GM19324 (cell line): Measurements from ENCODE around the gene NOX3.

Experiments
- ATAC-seq: cut with Tn5 transposase; IDR thresholded peaks from one replicate; pipeline ENCODE4 v1.9.1; 2021; ENCODE audit warnings: mild to moderate bottlenecking, moderate library complexity; ENCODE audit not compliant: unreplicated experiment, low FRiP score

Gene NOX3

GRCh38 chr6:155404937-155405336, 50.7 kb downstream of the NOX3 start:
- ATAC-seq: no peak

DNA sequence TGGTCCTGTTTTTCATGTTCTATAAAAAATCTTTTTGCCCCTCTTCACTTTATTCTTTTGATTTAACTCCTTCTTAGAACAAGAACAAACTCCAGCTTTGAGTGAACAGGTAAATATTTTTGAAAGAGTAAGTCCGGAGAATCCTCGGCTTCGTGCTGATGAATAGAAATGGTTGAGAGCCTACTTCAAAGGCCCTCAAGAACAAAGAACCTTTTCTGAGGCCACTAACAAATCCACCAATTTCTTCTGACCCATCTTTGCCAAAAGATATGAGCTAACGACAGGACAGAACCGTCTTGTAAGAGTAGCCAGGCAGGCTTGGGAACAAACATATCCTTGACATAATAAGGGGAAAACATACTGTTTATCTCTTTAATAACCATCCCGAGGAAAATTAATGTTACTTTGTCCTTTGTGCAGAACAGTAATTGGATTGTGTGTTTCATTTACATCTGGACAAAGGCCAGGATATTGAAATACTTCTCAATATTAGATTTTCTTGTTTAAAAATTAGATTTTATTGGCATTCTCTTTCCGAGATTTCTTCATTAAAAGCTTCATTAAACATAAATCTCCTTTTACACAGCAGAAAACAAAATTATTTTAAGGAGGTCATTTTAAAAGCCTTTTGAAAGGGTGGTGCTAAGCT, 52.9 kb downstream of the NOX3 start:
- no peak for ATAC-seq

DNA sequence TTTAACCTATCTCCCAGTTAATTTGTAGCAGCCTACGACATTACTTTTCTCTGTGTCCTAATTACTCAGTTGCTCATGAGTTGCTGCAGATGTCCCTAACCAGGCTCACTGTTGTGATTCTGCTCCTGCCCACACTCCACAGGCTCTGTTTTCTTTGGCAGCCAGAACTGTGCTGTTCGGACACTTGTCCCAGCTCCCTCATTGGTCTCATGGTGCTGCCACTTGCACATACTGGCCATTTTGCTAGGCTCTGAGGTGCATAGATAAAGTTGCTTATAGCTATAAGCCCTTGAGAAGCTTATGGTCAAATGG, 55.0 kb downstream of the NOX3 start:
- no peak for ATAC-seq

DNA sequence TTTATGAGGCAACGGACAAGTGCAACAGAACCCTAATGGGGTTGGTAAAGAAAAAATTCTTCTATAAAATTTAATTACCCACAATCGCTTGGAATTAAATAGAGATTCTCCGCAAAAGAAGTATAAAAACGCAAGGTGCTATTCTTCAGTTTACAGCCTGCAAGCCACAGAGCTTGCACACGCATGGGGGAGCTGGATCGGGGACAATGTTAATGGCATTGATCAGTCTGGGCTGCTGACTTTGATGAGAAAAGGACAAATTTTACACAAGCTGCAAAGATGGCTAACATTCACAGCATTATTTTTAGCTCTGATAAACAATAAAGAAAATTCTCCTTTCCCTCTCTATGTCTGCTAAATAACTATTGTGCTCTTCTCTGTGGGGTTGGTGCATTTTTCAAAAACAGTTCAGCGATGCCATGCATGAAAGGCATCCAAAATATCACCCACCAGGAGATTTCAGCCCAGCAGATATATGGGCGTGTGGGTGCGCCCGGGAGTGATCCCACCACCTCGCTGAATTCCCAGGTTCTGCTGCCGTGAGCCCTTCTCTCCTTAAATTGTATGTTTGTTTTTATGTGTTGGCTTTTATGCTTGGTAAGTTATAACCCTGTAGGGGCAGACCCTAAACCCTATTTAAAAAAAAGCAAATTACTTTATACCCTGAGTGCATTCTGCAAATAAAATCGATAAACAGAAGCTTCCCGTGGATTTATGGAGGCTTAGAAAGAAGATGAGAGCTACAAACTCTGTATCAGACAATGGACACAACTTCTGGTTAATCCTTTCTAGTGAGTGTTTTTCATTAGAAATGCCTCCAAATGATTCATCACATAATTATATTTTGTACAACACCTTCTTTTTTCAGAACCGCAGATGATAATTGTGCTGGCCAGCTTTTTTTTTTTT, 55.6 kb downstream of the NOX3 start:
- no peak for ATAC-seq

DNA sequence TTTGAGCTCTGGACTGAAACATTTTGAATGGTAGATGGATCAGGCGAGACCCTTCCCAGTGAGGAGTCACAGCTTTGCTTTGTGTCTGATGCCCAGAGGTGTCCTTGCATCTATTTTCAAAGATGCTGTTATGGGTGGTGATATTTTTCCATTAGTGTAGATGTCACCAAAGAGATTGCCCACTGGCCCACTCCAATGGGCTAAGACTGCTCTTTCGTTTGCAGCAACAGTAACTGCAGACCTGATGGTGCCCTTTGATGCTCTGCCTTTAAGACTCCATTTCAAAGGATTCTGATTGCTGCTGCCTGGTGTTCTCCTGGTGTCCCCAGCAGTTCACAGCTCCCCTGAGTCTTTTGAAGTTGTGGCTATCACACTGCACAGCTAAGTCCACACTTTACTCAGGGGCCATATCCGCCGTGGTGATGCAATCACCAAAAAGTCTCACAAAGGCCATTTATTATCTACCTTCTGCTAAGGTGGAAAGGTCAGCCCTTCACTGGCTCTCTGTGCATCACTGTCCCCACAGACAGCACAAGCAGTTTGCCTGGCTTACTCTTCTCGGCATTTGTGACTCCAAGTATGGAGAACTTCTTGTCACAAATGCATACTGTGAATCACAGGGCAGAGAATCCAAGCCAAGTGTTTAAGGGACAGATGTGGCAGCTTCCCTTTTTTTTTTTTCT, 56.4 kb downstream of the NOX3 start:
- no peak for ATAC-seq

- ATAC-seq: no peak
Observed at GRCh38 chr6:155398701-155399061, 57.0 kb downstream of the NOX3 start.

- ATAC-seq: no peak
Observed at GRCh38 chr6:155398221-155398620, 57.4 kb downstream of the NOX3 start.

DNA sequence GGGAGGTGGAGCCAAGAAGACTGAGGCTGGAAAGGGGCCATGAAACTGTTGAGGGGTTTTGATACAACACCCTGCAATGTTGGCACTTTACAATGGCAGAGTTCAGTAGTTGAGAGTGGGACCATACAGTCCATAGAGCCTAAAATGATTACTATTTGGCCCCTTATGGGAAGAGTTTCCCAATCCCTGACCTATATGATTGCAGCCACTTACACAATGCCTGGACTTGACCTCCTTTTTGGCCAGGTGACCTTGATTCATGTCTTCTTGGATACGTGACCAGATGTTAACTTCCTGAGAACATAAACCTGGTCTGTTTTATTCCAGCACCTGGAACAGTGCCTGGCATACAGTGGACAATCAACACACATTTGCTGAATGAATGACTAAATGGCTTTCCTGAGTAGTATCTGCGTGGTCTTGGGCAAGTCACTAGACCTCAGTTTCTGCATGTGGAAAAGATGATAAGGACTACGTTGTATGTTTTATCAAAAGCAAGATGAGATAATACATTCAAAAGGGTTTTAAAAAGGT, 58.4 kb downstream of the NOX3 start:
- ATAC-seq: no peak

DNA sequence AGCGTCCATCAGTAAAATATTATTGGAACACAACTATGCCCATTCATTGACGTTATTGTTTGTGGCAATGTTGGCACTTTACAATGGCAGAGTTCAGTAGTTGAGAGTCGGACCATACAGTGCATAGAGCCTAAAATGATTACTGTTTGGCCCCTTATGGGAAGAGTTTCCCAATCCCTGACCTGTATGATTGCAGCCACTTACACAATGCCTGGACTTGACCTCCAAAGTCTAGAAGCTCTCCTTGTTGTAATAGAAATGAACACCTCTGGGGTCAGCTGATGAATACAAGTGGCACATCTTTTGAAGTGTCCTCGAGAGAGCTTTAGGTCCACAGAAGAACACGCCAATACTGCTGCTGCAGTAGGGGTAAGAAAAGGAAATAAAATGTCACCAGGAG, 59.0 kb downstream of the NOX3 start:
- no peak for ATAC-seq

GRCh38 chr6:155395339-155395738, 60.3 kb downstream of the NOX3 start:
- ATAC-seq: no peak

DNA sequence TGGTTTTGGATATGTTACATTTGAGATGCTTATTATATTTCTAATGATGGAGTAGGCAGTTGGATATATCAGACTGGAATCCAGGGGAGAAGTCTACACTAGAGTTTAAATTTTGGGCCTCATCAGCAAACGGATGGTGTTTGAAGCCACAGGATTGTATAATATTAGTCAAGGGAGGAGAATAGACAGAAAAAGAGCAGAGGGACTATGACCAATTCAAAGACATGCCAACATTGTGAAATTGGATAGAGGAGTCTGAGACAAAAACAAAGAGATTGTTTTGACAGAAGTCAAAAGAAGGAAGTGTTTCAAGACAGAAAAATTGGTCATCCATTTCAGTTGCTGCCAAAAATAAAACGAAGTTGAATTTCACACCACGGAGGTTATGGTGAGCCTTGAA, 66.5 kb downstream of the NOX3 start:
- no peak for ATAC-seq

- no peak for ATAC-seq
Observed at GRCh38 chr6:155388591-155388990, 67.0 kb downstream of the NOX3 start.

- ATAC-seq: no peak
Observed at GRCh38 chr6:155387481-155387880, 68.2 kb downstream of the NOX3 start.

GRCh38 chr6:155384321-155384952, 71.2 kb downstream of the NOX3 start:
- no peak for ATAC-seq

DNA sequence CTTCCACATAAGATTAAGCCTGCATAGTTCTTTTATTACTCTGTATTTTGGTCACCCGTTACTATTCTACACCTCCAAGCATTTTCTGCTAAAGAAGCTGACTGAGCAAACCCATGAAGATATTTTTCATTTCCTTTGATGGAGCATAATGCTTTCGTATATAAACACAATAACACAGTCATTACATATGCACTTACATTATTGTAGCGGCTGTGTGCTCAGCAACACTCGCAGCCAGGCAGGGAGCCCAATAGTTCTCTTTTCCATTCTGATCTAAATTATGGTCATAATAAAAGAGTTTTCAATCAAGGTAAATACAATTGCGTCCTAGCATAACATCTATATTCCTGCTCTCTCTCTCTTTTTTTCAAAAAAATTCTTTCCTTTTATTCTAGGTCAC, 71.7 kb downstream of the NOX3 start:
- ATAC-seq: no peak

DNA sequence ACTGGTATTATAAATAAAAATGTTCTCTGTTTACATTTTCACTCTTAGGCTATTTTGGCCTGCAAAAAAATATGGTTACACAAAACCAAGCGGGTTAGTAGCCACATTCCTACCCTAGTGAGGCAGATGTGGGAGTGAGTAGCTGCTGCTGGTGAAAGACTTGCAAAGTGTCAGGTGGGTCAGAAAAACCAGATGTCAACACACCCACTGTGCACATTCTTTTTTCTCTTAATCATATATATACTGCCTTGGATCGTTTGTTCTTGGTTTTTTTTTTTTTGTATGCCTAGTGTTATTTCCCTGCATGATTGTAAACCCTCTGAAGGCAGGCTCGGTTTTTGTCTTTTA, 73.3 kb downstream of the NOX3 start:
- no peak for ATAC-seq

- no peak for ATAC-seq
Observed at GRCh38 chr6:155381673-155382337, 73.8 kb downstream of the NOX3 start.

- no peak for ATAC-seq
Observed at GRCh38 chr6:155380666-155381332, 74.8 kb downstream of the NOX3 start.

- no peak for ATAC-seq
Observed at GRCh38 chr6:155378724-155379123, 76.9 kb downstream of the NOX3 start.

GRCh38 chr6:155378276-155378675, 77.4 kb downstream of the NOX3 start:
- no peak for ATAC-seq
